ENCODE data around the gene SLC29A2. TPM values are rescaled to one million over a fixed set of nuclear protein-coding genes. Genes with fewer than 3 reads are reported as not detected.

SLC29A2 gene
- total RNA-seq, 1 experiment from 2014 or later = 30.3 TPM

GRCh38 chr11:66417000-66417399 is 45.4 kb upstream of the SLC29A2 start:
- Mint-ChIP-seq H3K27me3 (ENCODE audit: insufficient read depth, unreplicated experiment) (peaks cover 16% of the 10 kb centered on the region), H3K9me3 (ENCODE audit: unreplicated experiment) (peaks cover 10% of the 10 kb centered on the region), H3K4me1 (ENCODE audit: low read depth, unreplicated experiment) (peaks cover 14% of the 10 kb centered on the region), H3K4me3 (ENCODE audit: unreplicated experiment) (no peak overlapping the region), H3K27ac (ENCODE audit: unreplicated experiment) (no peak overlapping the region), H3K36me3 (ENCODE audit: insufficient read depth, unreplicated experiment) (peaks cover 18% of the 10 kb centered on the region)
- H3K4me1 ChIP-seq = no peaks in the 10 kb centered on the region
- CTCF ChIA-PET = interaction anchor here (0.6 to 3.0 kb wide), 5 partner anchors 22 to 63 kb away, joined by 3 to 24 read pairs (median 14); partner anchors contain the start of genes DPP3, MRPL11 and PELI3
- no TSS peak for BruUV-seq (replicated peaks)
- no peak for TF ChIP-seq CTCF (IDR thresholded peaks at IDR 0.05; ENCODE audit: insufficient read depth in 1 of 2, low read depth in 1 of 2, low read length in 1 of 2, severe bottlenecking in 1 of 2, unreplicated experiment in 1 of 2)
- H3K36me3 ChIP-seq (ENCODE audit: control insufficient read depth, insufficient read depth, low read length) = no peaks in the 10 kb centered on the region
- DNase-seq = no peak
- H3K9me3 ChIP-seq = peaks cover 6% of the 10 kb centered on the region; the same call in 1 of the 2 replicates
- no peaks in the 10 kb centered on the region; the same call in 1 of the 2 replicates for H3K27me3 ChIP-seq (replicated peaks; ENCODE audit: control insufficient read depth, insufficient read depth, low read length)
- intact Hi-C loops (cut with micrococcal nuclease; ENCODE audit: unreplicated experiment) = no loop called here
- POLR2A ChIA-PET = no interaction called here
- H3K4me3 ChIP-seq (ENCODE audit: low read depth, low read length) = no peak overlapping the region

GRCh38 chr11:66415423-66415822 is 43.9 kb upstream of the SLC29A2 start:
- DNase-seq = no peak
- no peaks in the 10 kb centered on the region for H3K4me1 ChIP-seq
- H3K27me3 ChIP-seq (replicated peaks; ENCODE audit: control insufficient read depth, insufficient read depth, low read length) = no peaks in the 10 kb centered on the region; the same call in 1 of the 2 replicates
- peaks cover 10% of the 10 kb centered on the region for H3K9me3 Mint-ChIP-seq (ENCODE audit: unreplicated experiment)
- CTCF ChIA-PET = interaction anchor here (0.8 to 3.0 kb wide), 2 partner anchors 23 to 49 kb away, joined by 7 to 14 read pairs; partner anchors contain the start of gene MRPL11
- intact Hi-C loops (cut with micrococcal nuclease; ENCODE audit: unreplicated experiment) = no loop called here
- H3K4me3 ChIP-seq (ENCODE audit: low read depth, low read length) = no peak overlapping the region
- peaks cover 23% of the 10 kb centered on the region for H3K27me3 Mint-ChIP-seq (ENCODE audit: insufficient read depth, unreplicated experiment)
- peaks cover 11% of the 10 kb centered on the region for H3K36me3 Mint-ChIP-seq (ENCODE audit: insufficient read depth, unreplicated experiment)
- no peaks in the 10 kb centered on the region for H3K36me3 ChIP-seq (ENCODE audit: control insufficient read depth, insufficient read depth, low read length)
- H3K9me3 ChIP-seq = no peaks in the 10 kb centered on the region
- no peak overlapping the region for H3K27ac Mint-ChIP-seq (ENCODE audit: unreplicated experiment)
- POLR2A ChIA-PET = no interaction called here
- no TSS peak for BruUV-seq (replicated peaks)
- TF ChIP-seq CTCF (IDR thresholded peaks at IDR 0.05; ENCODE audit: insufficient read depth in 1 of 2, low read depth in 1 of 2, low read length in 1 of 2, severe bottlenecking in 1 of 2, unreplicated experiment in 1 of 2) = no peak
- peaks cover 14% of the 10 kb centered on the region for H3K4me1 Mint-ChIP-seq (ENCODE audit: low read depth, unreplicated experiment)
- H3K4me3 Mint-ChIP-seq (ENCODE audit: unreplicated experiment) = no peak overlapping the region

GRCh38 chr11:66414120-66414934 is 42.8 kb upstream of the SLC29A2 start:
- Mint-ChIP-seq H3K27ac (ENCODE audit: unreplicated experiment) (no peak overlapping the region), H3K9me3 (ENCODE audit: unreplicated experiment) (peaks cover 10% of the 10 kb centered on the region), H3K4me3 (ENCODE audit: unreplicated experiment) (no peak overlapping the region), H3K36me3 (ENCODE audit: insufficient read depth, unreplicated experiment) (peaks cover 9% of the 10 kb centered on the region), H3K4me1 (ENCODE audit: low read depth, unreplicated experiment) (peaks cover 14% of the 10 kb centered on the region), H3K27me3 (ENCODE audit: insufficient read depth, unreplicated experiment) (peaks cover 23% of the 10 kb centered on the region)
- TF ChIP-seq CTCF (IDR thresholded peaks at IDR 0.05; ENCODE audit: insufficient read depth in 1 of 2, low read depth in 1 of 2, low read length in 1 of 2, severe bottlenecking in 1 of 2, unreplicated experiment in 1 of 2) = no peak
- ChIA-PET POLR2A (no interaction called here), CTCF (interaction anchor here (3.0 kb wide), 1 partner anchor 24 kb away, joined by 14 read pairs; the partner anchor contains the start of gene MRPL11)
- Histone ChIP-seq H3K4me1 (no peaks in the 10 kb centered on the region), H3K27me3 (replicated peaks; ENCODE audit: control insufficient read depth, insufficient read depth, low read length) (no peaks in the 10 kb centered on the region; the same call in 1 of the 2 replicates), H3K36me3 (ENCODE audit: control insufficient read depth, insufficient read depth, low read length) (no peaks in the 10 kb centered on the region), H3K9me3 (no peaks in the 10 kb centered on the region), H3K4me3 (ENCODE audit: low read depth, low read length) (no peak overlapping the region)
- no TSS peak for BruUV-seq (replicated peaks)
- DNase-seq = no peak
- intact Hi-C loops (cut with micrococcal nuclease; ENCODE audit: unreplicated experiment) = no loop called here

Data from Caco-2 (cell line).